COLO668 (cell line): ENCODE results near the gene UBE2E1.

Source experiments
- DNase-seq: peaks from one replicate; lab custom pipeline; 2025; ENCODE audit not compliant: unreplicated experiment; lab: John Stamatoyannopoulos, UW

Gene UBE2E1

DNA sequence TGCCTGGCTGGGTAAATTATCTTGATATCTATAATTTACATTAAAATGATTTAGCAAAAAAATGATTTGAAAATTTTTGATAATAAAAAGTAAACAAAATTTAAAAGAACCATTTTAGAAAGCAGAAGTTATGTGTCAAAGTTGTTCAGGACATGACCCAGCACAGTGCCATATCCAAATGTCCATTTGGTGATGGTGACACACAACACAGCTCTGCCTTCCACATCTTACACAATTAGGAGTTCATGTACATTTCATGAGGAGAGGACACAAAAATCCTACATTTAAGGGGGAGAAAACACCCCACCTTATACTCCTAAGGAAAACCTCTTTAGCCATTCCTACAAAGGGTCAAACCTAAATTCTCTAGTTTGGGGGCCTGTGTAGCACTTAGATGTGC is 10.7 kb upstream of the UBE2E1 start:
- DNase-seq = no peak

DNA sequence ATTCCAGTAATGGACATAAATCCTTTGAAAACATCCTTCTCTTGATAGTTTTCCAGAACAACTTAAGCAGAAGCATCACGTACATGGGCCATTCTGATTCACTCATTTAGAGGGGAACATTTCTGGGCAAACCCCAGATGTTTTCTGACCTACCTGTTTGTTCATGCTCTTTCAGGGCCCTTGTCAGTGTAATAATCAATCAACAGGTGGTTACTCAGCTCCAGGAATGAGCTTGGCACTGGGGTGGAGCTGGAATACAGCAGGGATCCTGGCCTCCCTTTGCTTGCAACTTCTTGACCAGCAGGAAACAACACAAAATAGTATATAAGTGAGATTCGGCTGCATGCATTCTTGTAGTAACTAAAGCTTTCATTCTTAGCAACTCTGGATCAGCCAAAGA is 9.2 kb upstream of the UBE2E1 start:
- no peak for DNase-seq

DNA sequence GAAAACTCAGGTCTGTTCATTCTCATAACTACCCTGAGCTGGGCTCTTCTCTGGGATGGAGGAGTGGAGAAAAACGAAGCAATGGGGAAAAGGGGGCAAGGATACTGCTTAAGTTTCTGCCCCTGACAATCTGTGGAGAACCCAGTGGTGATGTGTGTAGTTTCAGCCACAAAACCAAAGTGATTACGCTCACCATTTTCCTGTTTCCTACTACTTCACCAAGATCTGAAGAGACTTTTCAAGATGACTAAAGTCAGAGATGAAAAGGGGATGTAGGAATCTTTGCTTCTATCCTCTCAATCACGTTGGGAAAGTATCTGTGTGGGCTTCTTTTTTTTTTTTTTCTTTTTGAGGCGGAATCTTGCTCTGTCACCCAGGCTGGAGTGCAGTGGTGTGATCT is 8.3 kb upstream of the UBE2E1 start:
- DNase-seq = no peak

DNA sequence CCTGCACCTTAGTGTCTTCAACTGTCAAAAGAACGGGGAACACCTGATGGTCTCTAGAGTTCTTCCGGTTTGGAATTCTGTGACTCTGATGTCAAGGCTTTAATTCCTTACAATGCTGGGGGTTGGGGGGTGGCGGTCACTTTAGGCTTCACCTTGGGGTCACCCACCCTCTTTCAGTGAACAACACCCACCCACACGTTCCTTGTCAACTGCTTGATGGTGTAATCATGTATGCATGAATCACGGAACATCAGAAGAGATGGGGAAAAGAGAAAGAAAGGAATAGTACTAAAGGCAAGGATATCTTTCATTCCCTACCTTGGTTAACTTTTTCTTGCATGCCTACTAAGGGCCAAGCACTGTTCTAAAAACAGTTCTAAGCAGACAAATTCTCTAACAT is 7.3 kb upstream of the UBE2E1 start:
- no peak for DNase-seq

DNA sequence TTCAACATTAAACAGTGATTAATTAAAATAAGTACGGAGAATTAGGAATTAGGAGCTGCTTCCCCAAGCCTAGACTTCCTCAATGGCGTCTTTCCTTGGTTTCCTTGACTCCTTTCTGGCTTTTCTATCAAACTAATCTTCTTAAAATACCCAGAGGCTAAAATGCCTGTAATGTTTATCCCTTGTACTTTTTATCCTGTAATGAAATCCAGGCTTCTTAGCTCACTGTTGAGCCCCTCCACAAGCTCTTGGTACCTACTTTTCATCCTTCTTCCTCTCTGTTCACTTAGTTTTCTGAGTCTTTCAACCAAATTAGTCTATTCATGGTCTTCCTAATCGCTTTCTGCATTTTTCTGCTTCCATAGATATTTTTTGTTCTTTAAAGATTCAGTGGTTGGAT is 6.9 kb upstream of the UBE2E1 start:
- no peak for DNase-seq

DNA sequence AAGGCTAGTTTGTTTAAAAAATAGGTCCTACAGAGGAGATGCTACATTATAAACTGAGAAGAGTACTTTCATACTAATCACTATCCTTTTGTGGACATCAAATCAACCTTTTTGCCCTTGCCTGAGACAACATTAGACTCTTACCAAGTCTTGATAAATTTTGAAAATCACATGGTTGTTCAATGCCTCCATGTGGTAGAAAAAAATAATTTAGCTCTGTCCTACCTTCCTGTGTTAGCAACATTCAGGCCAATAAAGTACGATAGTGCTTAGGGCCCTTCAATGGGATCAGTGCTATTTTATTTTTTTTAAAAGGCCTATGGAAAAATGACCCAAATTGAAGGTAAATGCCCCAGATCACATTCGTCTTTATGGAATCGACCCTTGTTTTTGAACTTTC is 5.0 kb upstream of the UBE2E1 start:
- no peak for DNase-seq

DNA sequence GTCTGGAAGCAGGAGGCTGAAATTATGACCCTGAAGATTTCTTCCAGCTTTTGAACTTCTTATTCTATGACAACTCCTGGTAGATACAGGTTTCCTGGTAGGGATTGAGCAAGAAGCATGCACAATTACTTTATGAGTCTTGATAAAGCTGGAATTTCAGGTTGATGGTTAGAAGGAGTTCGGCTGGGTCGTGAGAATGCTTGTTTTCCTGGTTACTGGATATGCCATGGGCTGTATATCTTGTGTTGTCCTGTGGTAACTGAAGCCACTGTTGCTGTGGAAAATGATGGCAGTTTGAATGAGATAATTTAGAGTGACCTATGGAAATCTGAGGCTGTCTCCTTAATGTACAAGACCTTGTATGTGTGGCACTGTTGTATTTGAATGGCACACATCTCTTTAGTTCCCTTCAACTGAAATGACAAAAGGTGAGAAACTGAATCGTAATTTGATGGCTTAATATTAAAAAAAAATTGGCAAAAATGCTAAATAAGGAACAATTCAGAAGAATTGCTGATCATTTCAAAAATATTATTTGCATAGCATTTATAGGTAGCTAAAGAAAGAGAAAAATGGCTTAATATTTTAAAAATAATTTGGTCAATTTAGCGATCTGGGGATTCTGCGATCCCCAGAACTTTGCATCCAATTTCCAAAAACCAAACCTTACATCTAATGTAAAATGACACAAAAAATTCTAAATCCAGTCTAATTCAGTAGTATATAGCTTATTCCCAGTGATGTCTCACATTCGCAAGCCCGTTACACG is 1.1 kb upstream of the UBE2E1 start:
- DNase-seq = no peak

DNA sequence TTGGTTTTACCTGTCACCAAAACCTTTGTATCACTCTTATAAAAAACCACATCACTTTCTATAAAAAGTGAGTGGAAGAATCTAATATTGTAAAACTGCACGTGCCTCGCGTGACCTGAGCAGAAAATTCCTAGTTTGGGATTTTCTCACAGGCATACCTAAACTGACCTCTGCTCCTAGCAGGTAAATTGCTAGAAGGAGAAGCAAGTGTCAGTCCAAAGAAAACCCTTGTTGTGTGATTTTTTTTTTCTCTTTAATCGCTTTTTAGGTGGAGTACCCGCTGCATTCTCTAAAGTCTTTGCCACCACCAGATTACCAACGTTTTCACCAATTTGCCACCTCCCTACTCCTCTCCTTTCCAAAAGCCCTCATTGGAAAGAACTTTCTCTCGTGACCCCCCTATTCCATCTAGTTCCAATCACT is 534 bp upstream of the UBE2E1 start:
- no peak for DNase-seq

DNA sequence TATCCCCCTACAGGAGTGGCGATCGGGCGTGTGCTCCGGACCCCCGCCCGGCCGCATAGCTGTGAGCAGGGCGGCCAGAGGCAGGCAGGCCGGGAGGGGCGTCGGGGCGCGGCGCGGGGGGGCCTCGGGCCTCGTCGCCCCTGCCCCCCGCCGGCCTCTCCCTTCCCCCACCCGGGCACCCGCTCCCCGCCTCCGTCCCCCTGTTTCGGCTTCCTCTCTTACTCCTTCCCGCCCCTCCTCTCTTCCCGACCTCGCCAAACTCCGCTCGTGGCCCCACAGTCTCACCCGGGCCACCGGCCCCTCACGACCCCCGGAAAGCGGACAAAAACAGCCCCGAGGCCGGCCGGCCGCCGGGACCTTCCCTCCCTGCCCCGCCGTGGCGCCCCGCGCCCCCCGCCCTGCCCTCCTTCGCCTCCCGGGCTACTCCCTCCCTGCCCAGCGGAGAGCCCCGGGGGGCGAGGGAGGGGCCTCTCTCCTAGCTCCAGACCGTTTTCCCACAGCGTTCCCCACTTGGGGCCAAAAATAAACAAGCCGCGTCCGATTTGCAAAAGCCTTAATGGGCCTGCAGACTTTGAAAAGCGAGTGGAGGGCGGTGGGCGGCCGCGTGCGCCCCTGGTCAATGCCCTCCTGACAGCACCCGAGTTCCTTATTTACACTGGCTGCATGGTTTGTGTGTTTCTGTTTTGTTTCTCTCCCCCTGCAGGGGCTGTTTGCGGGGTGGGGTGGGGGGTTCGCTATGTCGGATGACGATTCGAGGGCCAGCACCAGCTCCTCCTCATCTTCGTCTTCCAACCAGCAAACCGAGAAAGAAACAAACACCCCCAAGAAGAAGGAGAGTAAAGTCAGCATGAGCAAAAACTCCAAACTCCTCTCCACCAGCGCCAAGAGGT is 1.0 kb downstream of the UBE2E1 start:
- DNase-seq = peak; percentile 36

DNA sequence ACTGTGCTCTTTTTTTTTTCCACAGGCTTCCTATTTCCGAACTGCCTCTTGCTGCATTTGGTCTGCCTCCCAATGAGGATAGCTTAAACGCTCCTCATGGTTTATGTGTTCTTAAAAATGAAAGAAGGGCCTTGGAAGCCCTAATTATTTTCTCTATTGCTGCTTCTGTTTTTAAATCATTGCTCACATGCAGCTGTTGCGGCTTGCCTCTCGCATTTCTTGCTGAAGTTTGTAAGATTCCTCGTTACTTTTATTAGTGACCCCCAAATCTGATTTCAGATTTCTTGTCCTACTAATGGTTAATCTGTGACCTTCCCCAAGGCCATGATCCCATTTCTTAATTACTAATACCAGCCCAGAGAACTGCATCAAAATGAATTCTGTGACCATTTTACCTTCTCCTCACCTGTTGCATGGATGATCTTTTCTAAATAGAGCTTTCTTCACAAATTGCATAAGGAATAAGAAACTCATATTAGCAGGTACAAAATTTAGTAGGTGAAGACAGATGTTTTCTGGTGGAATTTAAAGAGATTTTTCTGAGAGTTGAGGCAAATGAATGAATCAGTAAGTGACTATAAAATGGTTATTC is 1.8 kb downstream of the UBE2E1 start:
- DNase-seq = no peak

DNA sequence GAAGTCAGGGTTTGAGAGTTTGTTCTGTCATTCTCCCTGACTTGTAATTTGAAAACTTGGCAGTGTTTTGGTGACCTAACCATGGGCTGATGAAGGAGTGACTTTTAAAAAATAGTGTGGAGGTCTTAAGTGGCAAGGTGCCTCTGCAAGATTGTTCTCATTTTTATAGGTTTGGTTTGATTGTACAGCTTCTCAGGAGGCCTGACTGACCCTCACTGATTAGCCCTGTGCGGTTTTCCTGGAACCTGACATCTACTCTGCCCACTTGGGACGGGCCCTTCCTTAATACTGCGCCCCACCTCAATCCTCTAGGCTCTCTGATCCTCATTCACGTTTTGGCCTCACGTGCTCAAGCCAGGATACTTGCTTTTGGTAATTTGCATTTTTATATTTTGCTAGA is 2.8 kb downstream of the UBE2E1 start:
- no peak for DNase-seq

DNA sequence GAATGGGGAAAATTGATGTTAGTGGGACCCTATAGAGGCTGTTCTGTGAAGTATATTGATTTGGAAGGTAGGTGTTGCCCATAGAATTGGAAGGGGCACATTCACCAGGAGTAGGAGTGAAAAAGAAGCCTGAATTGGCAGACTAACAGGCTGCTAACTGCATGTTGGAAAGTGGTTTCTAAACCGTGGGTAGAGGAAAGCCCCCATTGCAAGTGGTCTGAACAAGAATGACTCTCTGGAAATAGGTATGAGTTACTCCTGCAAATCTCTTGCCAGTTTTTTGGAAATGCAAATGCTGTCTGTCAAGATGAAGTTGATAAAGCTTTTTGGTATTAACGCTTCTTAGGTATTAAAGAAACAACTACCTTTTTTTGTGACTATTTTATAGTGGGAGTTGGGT is 3.5 kb downstream of the UBE2E1 start:
- no peak for DNase-seq

DNA sequence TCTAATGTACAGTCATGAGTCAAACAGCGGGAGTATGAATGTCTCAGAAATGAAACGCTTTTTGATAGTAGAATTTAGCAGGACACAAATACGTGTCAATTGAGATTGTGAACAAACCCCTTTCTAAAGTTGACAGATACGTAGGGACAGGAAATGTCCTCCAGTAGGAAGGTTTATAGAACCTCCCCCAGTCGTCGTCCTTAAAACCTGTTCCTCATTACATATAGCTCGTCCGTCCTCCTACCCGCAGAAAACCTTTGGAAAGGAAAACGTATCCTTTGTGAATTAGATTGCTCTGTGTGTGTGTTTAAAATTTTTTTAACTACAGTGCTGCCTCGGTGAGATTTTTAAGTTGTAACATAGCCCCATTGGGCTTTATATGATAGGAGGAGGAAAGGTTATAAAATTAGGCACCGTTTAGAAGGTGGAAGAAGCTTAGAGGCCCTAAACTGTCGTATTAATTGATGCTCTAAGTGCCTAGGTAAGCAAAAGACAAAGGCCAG is 4.1 kb downstream of the UBE2E1 start:
- DNase-seq = peak; percentile 12

DNA sequence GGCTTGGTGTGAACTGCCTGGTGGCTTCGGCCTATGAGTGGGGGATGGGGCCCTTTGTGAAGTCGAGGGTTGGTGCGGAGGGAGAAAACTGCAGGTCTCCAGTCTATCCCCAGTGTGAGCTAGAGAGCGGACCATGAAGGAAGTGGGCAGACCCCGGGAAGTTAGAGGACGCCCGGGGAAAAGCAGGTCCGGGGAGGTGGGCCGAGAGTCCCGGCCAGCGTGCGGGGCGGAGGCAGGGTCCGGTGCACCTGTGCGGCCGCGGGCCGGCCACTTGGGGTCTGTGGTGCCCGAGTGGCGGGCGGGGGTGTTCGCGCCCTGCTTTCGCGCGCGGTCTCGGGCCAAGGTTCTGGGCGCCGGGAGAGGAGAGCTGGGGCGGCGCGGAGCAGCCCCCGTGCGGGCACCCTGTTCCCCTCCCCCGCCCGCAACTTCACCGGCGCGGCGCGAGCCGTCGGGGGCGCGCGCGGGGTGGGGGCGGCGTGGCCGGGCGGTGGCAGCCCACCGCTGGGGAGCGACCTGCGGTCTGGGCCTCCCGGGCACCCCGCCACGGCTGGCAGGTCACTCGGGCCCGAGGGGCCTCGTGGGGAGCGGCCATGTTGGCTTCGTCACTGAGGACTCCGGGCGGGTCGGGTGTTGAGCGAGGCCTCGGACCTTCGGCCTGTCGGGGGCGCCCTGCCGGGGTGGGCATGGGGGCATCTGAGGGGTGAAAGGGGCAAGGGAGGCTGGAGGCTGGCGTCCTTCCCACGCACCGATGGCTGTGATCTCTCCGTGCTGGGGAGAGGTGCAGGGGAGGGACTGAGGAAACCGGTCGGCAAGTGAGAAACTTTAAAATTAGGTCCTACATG is 4.8 kb downstream of the UBE2E1 start:
- peak; percentile 62 for DNase-seq

DNA sequence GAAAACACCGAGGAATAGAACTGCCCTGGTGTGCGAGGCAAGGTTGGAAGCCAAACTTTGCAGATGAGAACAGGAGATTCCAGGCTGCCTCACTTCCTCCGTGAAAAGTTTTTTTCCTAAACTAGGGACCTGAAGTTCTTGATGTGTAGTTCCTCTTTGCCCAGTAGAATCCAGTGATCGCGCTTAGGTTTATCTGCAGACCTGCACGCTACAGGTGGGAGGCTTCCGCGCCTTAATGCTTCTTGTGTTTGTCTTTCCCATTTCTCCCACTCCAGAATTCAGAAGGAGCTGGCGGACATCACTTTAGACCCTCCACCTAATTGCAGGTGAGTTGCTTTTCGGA is 5.4 kb downstream of the UBE2E1 start:
- peak; percentile 31 for DNase-seq

DNA sequence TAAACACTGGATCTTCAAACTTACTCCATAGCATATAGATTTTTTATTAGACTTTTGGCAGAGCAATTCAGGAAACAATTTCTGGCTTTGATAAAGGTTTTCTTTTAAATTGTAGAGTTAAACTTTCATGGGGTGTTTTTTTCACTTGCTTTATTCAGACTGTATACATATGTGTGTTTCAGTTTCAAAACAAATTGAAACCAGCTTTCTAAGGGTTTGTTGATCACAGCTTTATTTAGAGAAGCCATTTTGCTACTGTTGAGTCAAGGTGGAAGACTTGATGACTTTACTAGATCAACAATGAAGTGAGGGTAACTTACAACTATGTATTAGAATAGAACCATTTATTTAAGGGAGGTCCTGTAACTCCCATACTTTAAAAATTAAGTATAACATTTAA is 6.2 kb downstream of the UBE2E1 start:
- DNase-seq = no peak

DNA sequence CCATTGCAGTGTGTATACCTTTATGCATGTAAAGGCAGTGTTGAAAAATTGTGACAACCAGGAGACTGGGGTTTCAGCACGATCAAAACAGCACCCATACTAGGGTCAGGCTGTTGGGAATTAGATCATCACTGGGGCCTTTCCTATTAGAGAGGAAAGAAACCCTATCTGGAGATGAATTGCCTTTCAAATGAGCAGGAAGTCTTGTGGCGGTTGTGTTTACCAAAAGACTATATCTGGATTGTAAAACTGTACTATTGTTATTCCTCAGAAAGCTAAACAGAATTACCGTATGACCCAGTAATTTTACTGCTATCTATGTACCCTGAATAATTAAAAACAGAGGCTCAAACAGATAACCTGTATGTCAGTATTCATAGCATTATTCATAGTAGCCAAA is 10.1 kb downstream of the UBE2E1 start:
- DNase-seq = no peak

DNA sequence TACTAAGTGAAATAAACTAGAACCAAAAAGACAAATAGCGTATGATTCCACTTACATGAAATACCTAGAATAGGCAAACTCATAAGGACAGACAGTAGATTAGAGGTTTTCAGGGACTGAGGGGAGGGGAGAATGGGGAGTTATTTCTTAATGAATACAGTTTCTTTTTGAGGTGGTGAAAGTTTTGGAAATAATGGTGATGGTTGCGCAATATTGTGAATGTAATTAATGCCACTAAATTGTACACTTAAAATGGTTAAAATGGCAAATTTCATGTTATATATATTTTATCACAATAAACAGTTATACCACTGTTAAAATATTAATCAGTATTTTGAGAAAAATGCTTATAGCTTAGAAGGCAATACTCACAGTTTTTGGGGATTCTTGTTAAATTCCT is 11.0 kb downstream of the UBE2E1 start:
- DNase-seq = no peak

DNA sequence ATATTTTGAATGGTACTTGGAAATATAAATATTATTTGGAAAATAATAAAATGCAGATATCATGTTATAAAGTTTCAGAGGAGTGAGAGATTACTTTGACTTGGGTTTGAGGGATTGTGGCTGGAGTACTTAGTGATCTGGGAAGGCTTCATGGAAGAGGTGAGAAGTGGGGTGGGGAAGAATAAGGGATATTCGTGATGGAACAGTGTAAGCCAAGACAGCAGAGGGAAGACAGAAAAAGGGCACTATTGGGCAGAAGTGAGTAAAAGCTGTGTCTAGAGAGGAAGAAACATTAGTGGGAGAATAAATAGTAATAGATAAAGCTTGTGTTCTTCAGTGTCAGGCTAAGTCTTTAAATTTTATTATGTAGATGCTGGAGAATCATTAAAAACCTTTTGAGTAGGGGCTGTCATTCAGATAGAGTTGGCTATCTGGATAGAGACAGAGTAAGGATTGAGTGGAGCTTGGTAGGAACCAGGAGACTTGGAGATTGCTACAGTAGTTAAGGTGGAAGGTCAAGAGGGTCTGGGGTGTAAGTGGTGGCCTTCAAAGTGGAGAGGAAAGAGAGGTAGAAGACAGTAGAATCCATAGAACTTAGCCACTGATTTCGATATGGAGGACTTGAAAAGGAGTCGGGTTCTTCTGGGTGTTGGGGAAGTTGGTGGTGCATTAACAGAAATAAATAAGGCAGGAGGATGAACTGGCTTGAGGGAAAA is 11.9 kb downstream of the UBE2E1 start:
- no peak for DNase-seq

DNA sequence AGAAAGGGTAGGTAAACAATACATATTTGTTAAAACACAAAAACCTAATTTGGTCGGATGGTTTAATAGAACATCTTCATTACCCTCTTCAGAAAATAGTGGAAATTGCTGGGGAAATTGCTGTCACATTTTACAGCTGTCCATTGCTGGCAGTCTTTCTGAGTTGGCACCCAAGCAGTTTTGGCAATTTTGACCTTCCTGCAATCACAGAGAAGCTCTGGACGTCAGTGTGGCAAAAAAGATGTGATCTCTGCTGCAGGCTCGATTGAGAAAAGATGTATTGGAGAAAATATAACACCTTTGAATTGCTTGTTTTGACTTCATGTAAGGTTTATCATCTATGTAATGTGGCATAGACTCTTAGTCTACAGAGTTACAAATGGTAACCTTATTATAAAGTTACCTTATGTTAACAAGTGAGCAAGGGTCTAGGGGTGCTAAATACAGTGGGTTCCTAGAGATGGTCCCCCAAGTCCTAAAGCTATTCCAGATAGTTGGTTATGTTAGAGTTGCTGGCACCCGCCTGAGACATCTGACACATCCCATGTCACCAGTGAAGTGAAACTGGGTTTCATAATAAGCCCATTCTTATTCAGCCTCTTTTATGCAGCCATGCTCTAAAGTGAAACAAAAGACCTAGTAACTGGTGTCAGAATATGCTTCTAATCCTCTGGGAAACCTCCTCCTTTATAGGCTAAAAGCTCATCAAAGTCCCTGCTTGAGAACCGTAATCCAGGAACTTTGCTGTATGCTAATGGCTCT is 14.0 kb downstream of the UBE2E1 start:
- DNase-seq = no peak
